Choroid plexus epithelial cell (primary cell): ENCODE measurements around the gene TAAR9.

Experiments
- DNase-seq: peaks from one replicate; pipeline ENCODE4 v3.0.0-alpha.2; 2010; ENCODE audit warnings: low read depth
- H3K4me3 ChIP-seq: 2 replicates; pipeline ENCODE4 v1.5.1; 2011; ENCODE audit warnings: low read depth, mild to moderate bottlenecking, control low read depth, low read length, moderate library complexity
- CTCF ChIP-seq: conservative IDR thresholded peaks from 2 replicates; pipeline ENCODE4 v1.5.1; 2011; ENCODE audit warnings: low read depth, mild to moderate bottlenecking, control low read depth, inconsistent platforms, low read length, moderate library complexity

TAAR9 gene

GRCh38 chr6:132587424-132587823, 49.3 kb downstream of the TAAR9 start:
- H3K4me3 ChIP-seq = no peak overlapping the region
- no peak for DNase-seq
- no peak for TF ChIP-seq CTCF
